Measurements from ENCODE around the gene TMEM200C.

TMEM200C gene

GRCh38 chr18:5895299-5895875 is at the start of gene TMEM200C:
Gene TMEM200C, minus strand, starts transcription at chr18:5895522. Its CDS starts 3,459 bp downstream, at chr18:5892063.
- peak; percentile 36 for DNase-seq

GRCh38 chr18:5944448-5944847 is 49.1 kb upstream of the TMEM200C start:
- no peak for DNase-seq

- DNase-seq, result peak; percentile 32
Measured at GRCh38 chr18:5943514-5943913, 48.2 kb upstream of the TMEM200C start.

- DNase-seq, result peak; percentile 35
Measured at GRCh38 chr18:5942591-5942990, 47.3 kb upstream of the TMEM200C start.

- no peak for DNase-seq
Measured at GRCh38 chr18:5941890-5942289, 46.6 kb upstream of the TMEM200C start.

- DNase-seq, result no peak
Measured at GRCh38 chr18:5939801-5940667, 44.7 kb upstream of the TMEM200C start.

GRCh38 chr18:5937795-5938194 is 42.5 kb upstream of the TMEM200C start:
- DNase-seq, result no peak

GRCh38 chr18:5937121-5937520 is 41.8 kb upstream of the TMEM200C start:
- no peak for DNase-seq

GRCh38 chr18:5930789-5931188 is 35.5 kb upstream of the TMEM200C start:
- DNase-seq, result no peak

GRCh38 chr18:5918205-5918858 is 23.0 kb upstream of the TMEM200C start:
- DNase-seq, result no peak

- no peak for DNase-seq
Measured at GRCh38 chr18:5914951-5915350, 19.6 kb upstream of the TMEM200C start.

GRCh38 chr18:5914016-5914415 is 18.7 kb upstream of the TMEM200C start:
- DNase-seq, result no peak

GRCh38 chr18:5912566-5912965 is 17.2 kb upstream of the TMEM200C start:
- DNase-seq, result no peak

- DNase-seq, result no peak
Measured at GRCh38 chr18:5909125-5909524, 13.8 kb upstream of the TMEM200C start.

GRCh38 chr18:5903386-5903785 is 8.1 kb upstream of the TMEM200C start:
- no peak for DNase-seq

- no peak for DNase-seq
Measured at GRCh38 chr18:5900262-5900661, 4.9 kb upstream of the TMEM200C start.

- no peak for DNase-seq
Measured at GRCh38 chr18:5899835-5900234, 4.5 kb upstream of the TMEM200C start.

GRCh38 chr18:5895876-5896740 is 786 bp upstream of the TMEM200C start:
- DNase-seq, result no peak

- no peak for DNase-seq
Measured at GRCh38 chr18:5894611-5895298, 567 bp downstream of the TMEM200C start.

- no peak for DNase-seq
Measured at GRCh38 chr18:5893956-5894610, 1.2 kb downstream of the TMEM200C start.

- DNase-seq, result no peak
Measured at GRCh38 chr18:5892823-5893431, 2.4 kb downstream of the TMEM200C start.
